RPMI8226 (cell line): ENCODE data around the gene GABPB1.

Experiments used
- DNase-seq: peaks from one replicate; pipeline ENCODE4 v3.0.0-alpha.2; 2015

Gene GABPB1

GRCh38 chr15:50341616-50342136, 13.3 kb downstream of the GABPB1 start:
- no peak for DNase-seq

DNA sequence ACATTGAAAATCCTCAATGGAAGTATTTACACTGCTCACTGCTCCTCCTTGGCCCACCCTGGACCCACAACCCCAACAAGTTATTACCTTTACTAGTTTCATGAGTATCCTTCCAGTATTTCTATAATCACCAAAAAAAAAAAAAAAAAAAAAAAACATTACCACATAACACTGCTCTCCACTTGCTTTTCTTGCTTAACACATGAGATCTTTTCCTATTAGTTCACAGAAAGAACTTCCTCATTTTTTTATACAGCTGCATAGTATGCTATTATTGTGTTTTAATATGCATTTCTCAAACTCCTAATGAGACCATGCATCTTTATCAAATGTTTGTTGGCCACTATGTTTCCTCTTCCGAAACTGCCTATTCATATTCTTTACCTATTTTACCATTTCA, 14.6 kb downstream of the GABPB1 start:
- DNase-seq: no peak

GRCh38 chr15:50339717-50340116, 15.3 kb downstream of the GABPB1 start:
- no peak for DNase-seq

- DNase-seq: no peak
Measured at GRCh38 chr15:50335251-50335650, 19.7 kb downstream of the GABPB1 start.

- DNase-seq: no peak
Measured at GRCh38 chr15:50333229-50333628, 21.8 kb downstream of the GABPB1 start.

DNA sequence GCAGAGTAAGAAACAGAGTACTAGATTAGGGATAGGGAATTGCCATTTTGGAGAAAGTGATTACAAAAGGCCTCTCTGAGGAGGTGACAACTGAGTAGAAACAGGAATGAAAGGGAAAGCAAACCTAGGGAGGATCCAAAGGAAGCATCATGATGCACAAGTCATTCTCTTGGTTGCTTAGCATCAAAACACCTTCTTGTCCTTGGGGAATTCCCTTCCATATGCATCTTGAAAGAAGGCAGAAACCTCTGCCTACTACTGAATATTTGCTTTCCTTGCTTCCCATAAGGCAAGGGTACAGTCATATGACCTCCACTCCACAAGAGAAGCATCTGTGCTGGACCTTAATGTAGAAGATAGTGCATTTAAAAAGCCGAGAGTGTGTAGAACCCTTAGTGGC, 24.1 kb downstream of the GABPB1 start:
- no peak for DNase-seq

DNA sequence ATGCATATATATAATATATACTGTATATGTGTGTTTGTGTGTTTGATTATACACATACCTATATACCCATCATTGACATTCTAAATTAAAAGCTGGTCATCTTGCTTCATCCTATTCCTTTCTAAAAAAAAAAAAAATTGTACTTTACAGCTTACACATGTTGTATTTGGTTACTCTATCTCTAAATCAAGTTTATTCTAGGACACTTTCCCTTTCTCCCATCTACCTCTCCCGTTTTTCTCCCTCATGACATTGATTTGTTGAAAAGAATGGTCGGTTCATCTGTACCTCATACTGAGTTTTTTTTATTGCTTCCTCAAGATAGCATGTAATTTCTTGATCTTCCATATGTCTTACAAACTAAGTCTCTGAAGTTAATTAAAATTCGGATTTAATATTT, 26.9 kb downstream of the GABPB1 start:
- no peak for DNase-seq

GRCh38 chr15:50321680-50322210, 33.3 kb downstream of the GABPB1 start:
- no peak for DNase-seq

DNA sequence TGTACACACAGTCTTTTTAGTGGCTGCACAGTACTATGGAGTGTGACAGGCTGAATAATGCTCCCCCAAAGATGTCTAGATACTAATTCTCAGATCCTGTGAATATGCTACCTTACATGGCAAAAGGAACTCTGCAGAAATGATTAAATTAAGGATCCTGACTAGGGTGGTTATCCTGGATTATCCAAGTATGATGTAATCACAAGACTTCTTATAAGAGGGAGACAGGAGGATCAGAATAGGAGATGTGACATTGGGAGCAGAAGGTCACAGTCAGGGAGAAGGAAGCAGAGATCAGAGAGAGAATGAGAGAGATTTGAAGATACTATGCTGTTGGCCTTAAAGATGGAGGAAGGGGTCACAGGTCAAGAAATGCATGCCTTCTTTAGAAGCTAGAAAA, 34.5 kb downstream of the GABPB1 start:
- no peak for DNase-seq

- DNase-seq: no peak
Measured at GRCh38 chr15:50318697-50319096, 36.3 kb downstream of the GABPB1 start.

DNA sequence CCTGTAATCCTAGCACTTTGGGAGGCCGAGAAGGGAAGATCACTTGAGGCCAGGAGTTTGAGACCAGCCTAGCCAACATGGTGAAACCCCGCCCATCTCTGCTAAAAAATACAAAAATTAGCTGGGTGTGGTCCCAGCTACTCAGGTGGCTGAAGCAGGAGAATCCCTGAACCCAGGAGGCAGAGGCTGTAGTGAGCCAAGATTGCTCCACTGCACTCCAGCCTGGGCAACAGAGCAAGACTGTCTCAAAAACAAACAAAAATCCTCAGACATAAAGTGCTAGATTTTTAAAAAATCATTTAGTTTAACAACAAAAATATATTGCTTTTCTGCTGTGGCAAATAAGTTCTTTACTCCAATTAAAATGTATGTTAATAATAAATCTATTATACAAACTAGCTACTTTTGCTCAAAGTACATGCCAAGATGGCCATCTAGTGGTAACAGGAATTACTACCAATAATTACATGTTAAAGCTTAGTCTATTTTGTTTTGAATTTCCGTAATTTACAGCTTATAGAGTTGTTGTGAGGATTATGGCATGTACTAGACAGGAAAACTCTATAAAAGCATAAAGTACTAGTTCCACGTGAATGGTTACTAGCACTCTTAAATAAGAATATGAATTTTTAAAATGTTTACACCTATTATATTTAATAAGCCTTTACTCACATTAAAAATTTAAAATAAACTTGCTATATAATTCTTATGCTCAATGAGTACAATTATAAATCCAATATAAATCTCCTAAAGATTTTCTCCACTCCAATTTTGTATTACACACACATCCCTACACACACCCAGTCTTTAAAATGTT, 39.0 kb downstream of the GABPB1 start:
- DNase-seq: peak; percentile 54

DNA sequence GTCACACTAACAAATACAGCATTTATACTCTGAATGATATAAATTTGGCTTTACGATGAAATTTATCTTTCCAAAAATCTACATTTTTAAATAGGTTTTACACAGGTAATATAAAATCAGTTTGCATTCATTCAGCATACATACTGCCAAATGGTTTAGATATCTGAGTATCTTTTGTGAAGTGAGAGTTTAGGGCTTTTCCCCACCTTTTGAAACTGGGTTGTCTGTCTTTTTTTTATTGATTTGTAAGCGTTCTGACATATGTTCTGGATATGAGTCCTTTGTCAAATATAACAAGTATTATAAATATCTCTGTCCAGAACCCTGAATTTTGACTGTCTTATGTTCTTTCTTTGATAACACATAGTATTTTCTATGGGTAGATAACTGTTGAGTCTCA, 42.4 kb downstream of the GABPB1 start:
- DNase-seq: no peak

DNA sequence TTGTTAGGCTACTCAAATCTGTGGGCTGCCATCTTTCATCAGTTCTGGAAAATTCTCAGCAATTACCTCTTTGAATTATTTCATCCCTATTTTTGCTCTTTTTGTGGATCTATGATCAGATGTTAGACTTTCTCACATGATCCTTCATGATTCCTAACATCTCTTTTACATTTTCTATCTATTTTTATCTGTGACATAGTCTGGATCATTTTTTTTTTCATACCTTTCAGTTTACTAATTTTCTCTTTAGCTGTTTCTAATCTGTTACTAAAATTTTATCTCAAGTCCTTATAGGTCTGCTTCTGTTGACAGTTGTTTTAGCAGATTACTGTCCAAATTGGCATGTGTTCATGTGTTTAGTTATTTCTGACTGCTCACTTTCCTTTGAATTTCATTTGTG, 47.2 kb downstream of the GABPB1 start:
- DNase-seq: no peak

DNA sequence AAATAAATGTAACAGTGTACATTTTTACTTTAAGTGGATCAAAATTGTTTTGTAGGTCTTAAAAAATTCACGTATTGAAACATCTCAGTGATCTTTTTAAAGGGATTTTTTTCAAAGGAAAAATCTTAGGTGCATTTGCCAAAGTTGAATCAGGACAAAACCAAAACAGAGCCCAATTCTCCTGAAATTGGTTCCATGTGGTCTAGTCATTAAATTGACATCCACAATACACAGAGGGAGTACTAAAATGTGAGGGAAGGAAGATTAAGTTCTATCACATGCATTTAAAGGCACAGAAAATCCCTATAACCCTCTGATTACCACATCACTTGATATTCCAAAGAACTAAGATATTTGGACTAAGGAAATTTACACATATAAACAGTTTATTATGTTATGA, 50.2 kb downstream of the GABPB1 start:
- DNase-seq: no peak

GRCh38 chr15:50302581-50302980, 52.4 kb downstream of the GABPB1 start:
- DNase-seq: no peak

- DNase-seq: no peak
Measured at GRCh38 chr15:50298340-50298739, 56.7 kb downstream of the GABPB1 start.

DNA sequence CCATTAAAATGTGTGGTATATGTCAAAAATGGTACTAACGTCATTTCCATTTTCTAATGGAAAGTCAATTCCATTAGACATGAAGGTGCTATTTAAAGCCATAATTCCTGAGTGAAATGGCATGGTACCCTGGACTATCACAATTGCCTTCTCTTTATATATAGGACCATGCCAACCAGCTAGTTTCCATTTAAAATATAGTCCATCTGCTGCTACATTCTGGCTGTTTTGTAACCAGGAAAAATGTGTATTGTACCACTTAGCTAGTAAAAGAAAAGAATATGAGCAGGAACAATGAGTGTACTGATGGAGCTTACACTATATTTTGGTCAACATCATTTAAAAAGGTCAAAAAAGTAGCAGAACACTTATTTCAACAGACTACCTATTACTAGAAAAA, 59.0 kb downstream of the GABPB1 start:
- DNase-seq: no peak

GRCh38 chr15:50289749-50290148, 65.2 kb downstream of the GABPB1 start:
- no peak for DNase-seq

DNA sequence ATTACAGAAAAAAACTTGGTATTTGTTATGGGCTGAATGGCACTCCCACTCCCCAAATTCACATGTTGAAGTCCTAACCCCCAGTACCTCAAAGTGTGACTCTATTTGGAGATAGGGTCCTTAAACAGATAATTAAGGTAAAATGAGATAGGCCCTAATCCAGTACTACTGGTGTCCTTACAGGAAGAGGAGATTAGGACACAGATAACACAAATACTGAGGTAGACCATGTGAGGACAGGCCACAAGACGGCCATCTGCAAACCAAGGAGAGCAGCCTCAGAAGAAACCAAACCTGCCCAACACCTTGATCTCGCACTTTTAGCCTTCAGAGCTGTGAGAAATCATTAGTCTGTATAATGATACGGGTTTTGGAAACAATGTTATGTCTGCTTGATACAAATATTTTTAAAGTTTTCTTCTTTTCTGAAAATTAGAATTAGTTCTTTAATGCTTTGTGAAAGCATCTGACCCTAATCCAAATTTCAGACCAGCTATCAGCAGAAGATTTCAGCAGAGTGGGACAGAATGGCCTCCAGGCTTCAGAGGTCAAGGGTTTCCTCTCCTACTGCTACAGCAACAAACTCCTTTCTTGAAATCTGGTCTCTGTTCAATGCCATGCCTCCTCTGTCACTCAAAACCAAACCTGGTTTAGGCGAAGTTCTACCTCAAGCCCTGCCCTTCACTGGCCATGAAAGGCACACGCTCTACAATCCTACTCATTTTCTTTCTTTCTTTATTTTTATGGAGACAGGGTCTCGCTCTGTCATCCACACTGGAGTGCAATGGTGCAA, 67.5 kb downstream of the GABPB1 start:
- no peak for DNase-seq

- no peak for DNase-seq
Measured at GRCh38 chr15:50281427-50281826, 73.6 kb downstream of the GABPB1 start.

- no peak for DNase-seq
Measured at GRCh38 chr15:50280271-50280670, 74.7 kb downstream of the GABPB1 start.

- no peak for DNase-seq
Measured at GRCh38 chr15:50278496-50278895, 76.5 kb downstream of the GABPB1 start.

DNA sequence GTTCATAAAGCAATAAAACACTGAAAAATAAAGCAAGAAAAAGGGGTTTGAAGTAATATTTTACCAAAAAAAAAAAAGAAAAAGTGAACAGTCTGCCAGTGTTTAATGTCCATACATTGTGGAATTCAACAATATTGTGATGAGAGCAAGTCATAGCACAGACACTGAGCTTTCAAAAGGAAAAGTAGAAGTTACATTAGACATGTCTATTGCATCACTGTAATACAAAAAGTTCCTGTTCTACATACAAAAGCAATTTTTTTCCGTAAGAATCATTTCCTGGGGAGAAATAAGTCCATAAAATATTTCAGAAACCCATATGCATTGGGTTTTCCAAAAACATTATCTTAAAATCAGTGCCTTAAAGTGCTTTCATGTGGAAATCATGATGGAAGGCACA, 77.6 kb downstream of the GABPB1 start:
- DNase-seq: no peak

- DNase-seq: no peak
Measured at GRCh38 chr15:50275908-50276307, 79.1 kb downstream of the GABPB1 start.
